Nephron progenitor cell (in vitro differentiated cells): ENCODE results near the gene FAM216B.
A peak's percentile ranks its signal among the peaks of the same experiment; 100 is the strongest.

Experiments
- DNase-seq: peaks from one replicate; pipeline ENCODE4 v3.0.0; 2021
- H3K27ac Mint-ChIP-seq: 2 replicates; pipeline ENCODE4 v1.8.0; 2021; ENCODE audit warnings: mild to moderate bottlenecking, moderate library complexity, mixed read lengths
- H3K27me3 Mint-ChIP-seq: 2 replicates; pipeline ENCODE4 v1.8.0; 2021; ENCODE audit warnings: mild to moderate bottlenecking, low read depth, mixed read lengths; ENCODE audit not compliant: poor library complexity
- H3K36me3 Mint-ChIP-seq: 2 replicates; pipeline ENCODE4 v1.8.0; 2021; ENCODE audit warnings: low read depth, mixed read lengths
- H3K4me1 Mint-ChIP-seq: 2 replicates; pipeline ENCODE4 v1.8.0; 2021; ENCODE audit warnings: mixed read lengths
- H3K4me3 Mint-ChIP-seq: 2 replicates; pipeline ENCODE4 v1.8.0; 2021; ENCODE audit warnings: mild to moderate bottlenecking, moderate library complexity, mixed read lengths
- H3K9me3 Mint-ChIP-seq: 2 replicates; pipeline ENCODE4 v1.8.0; 2021; ENCODE audit warnings: mild to moderate bottlenecking, moderate library complexity, mixed read lengths
- CTCF ChIP-seq: fragments of 200-600 bp; sonication (generic); IDR thresholded peaks from 2 replicates; pipeline ENCODE4 v1.5.0; 2021; ENCODE audit warnings: antibody characterized with exemption

FAM216B gene

GRCh38 chr13:42752731-42753130 lies 28.7 kb upstream of the FAM216B start:
- Mint-ChIP-seq H3K4me3 (no peak overlapping the region), H3K9me3 (peaks cover 8% of the 10 kb centered on the region), H3K27ac (no peak overlapping the region), H3K4me1 (peaks cover 42% of the 10 kb centered on the region), H3K36me3 (peaks cover 8% of the 10 kb centered on the region), H3K27me3 (peaks cover 2% of the 10 kb centered on the region)
- no peak for TF ChIP-seq CTCF
- DNase-seq, result no peak

GRCh38 chr13:42753697-42754096 lies 27.7 kb upstream of the FAM216B start:
- Mint-ChIP-seq H3K4me1 (peaks cover 35% of the 10 kb centered on the region), H3K27me3 (no peaks in the 10 kb centered on the region), H3K27ac (peak overlapping the region; percentile 84), H3K36me3 (peaks cover 8% of the 10 kb centered on the region), H3K4me3 (no peak overlapping the region), H3K9me3 (peaks cover 13% of the 10 kb centered on the region)
- peak; percentile 6 for DNase-seq
- TF ChIP-seq CTCF, result no peak

GRCh38 chr13:42754801-42755510 lies 26.4 kb upstream of the FAM216B start:
- peaks cover 35% of the 10 kb centered on the region for H3K4me1 Mint-ChIP-seq
- TF ChIP-seq CTCF, result no peak
- H3K4me3 Mint-ChIP-seq, result no peak overlapping the region
- H3K9me3 Mint-ChIP-seq, result peaks cover 13% of the 10 kb centered on the region
- H3K27ac Mint-ChIP-seq, result no peak overlapping the region
- peaks cover 8% of the 10 kb centered on the region for H3K36me3 Mint-ChIP-seq
- peaks cover 3% of the 10 kb centered on the region for H3K27me3 Mint-ChIP-seq
- DNase-seq, result no peak

GRCh38 chr13:42757678-42758420 lies 23.5 kb upstream of the FAM216B start:
- DNase-seq, result no peak
- H3K9me3 Mint-ChIP-seq, result peaks cover 13% of the 10 kb centered on the region
- H3K36me3 Mint-ChIP-seq, result peaks cover 8% of the 10 kb centered on the region
- H3K27me3 Mint-ChIP-seq, result peaks cover 3% of the 10 kb centered on the region
- H3K4me1 Mint-ChIP-seq, result peaks cover 29% of the 10 kb centered on the region
- peak overlapping the region; percentile 11 for H3K27ac Mint-ChIP-seq
- H3K4me3 Mint-ChIP-seq, result no peak overlapping the region
- no peak for TF ChIP-seq CTCF

- no peak for TF ChIP-seq CTCF
- Mint-ChIP-seq H3K4me3 (no peak overlapping the region), H3K36me3 (peaks cover 8% of the 10 kb centered on the region), H3K4me1 (peaks cover 23% of the 10 kb centered on the region), H3K27me3 (peaks cover 3% of the 10 kb centered on the region), H3K9me3 (peaks cover 13% of the 10 kb centered on the region), H3K27ac (no peak overlapping the region)
- no peak for DNase-seq
These were observed 22.9 kb upstream of the FAM216B start for GRCh38 chr13:42758515-42758914.
